Fibroblast of the conjunctiva (primary cell): Measurements from ENCODE around the gene ZNF674.
"Not testable (repeated sequence)": the region's sequence is repeated elsewhere in the genome, so short reads cannot be mapped to it uniquely, and the experiment has no call there.

Experiments
- DNase-seq: peaks from one replicate; pipeline ENCODE4 v3.0.0-alpha.2; 2010; ENCODE audit warnings: low read depth

Gene ZNF674

DNA sequence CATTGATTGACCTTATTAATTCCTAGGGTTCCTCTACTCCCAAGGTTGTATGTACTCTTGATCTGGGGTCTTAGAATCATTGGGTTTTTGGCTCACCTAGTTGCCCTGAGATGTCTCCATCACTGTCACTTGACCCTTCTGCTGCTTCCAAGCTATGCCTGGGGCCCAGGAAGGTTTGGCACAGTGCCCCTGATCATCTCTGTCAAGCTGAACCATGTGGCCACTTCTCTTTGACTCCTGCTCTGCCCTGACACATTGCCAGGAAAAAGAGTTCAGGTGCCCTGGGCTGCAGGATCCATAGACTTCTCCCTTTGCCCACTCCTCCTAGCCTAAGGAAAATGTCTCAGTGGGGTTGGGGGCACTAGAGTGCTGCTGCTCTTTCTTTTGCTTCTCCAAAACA, 24.4 kb upstream of the ZNF674 start:
- no peak for DNase-seq

DNA sequence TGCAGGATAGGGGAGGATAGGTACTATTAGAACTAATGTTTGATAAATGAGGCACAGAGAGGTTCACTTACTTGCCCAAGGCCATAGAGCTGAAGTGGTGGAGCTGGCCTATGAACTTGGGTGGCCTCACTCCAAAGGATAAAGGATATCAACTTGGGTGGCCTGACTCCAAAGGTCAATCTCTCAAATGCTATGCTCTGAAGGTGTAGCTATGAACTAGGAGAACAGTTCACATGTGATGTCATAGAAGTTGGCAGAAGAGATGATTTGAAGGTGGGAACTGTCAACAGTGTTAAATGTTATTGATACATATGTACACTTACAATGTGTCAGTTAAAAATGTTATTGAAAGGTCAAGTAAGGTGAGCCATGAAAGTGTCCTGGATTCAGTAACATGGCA, 22.2 kb upstream of the ZNF674 start:
- DNase-seq: no peak

GRCh38 chrX:46561824-46562657, 16.8 kb upstream of the ZNF674 start:
- DNase-seq: no peak

- no peak for DNase-seq
These were observed 13.8 kb upstream of the ZNF674 start for GRCh38 chrX:46559062-46559461.

GRCh38 chrX:46554942-46555341, 9.7 kb upstream of the ZNF674 start:
- no peak for DNase-seq

- DNase-seq: no peak
These were observed 8.7 kb upstream of the ZNF674 start for GRCh38 chrX:46553935-46554334.

DNA sequence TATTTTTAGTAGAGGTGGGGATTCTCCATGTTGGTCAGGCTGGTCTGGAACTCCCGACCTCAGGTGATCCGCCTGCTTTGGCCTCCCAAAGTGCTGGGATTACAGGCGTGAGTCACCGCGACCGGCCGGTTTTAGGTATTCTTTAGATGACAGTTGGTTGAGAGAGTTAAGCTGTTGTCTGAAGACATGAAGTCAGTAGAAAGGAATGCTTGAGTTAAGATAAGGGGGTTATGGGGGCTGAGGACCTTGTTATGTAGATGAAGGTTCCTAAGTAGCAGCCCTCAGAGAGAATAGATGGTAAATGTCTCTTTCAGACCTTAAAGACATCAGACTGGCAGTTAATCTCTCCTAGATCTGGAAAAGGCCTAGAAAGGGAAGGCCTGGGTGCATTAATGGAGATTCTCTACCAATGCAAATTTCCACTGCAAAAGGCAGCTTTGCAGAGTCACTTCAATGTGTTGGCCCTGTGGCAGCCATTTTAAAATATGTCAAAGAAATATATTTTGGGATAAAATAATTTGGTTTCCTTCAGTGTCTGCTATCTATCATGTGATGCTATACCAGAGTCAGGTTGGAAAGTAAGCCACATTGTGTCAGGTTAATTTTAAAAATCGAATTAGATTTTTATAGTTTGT, 6.4 kb upstream of the ZNF674 start:
- DNase-seq: no peak

DNA sequence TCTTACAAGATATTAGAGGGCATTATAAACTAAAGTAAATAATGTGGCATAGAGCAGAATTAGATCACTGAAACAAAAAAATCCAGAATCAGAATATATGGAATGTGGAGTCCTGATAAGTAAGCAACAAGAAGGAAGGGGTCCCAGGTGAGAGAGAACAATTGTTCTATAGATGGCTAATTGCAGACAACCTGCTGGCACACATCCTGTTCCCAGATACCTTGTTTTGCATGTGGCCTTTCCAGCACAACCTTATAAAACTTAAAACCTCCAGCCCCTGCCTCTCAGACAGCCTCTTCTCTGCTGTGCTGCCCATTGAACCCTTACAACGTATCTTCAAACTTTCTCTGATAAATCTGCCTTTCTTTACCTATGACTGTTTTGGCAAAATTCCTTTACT, 4.7 kb upstream of the ZNF674 start:
- no peak for DNase-seq

GRCh38 chrX:46547857-46548256, 2.6 kb upstream of the ZNF674 start:
- peak; percentile 17 for DNase-seq

GRCh38 chrX:46544527-46544926, 694 bp downstream of the ZNF674 start:
- not testable (repeated sequence) for DNase-seq

DNA sequence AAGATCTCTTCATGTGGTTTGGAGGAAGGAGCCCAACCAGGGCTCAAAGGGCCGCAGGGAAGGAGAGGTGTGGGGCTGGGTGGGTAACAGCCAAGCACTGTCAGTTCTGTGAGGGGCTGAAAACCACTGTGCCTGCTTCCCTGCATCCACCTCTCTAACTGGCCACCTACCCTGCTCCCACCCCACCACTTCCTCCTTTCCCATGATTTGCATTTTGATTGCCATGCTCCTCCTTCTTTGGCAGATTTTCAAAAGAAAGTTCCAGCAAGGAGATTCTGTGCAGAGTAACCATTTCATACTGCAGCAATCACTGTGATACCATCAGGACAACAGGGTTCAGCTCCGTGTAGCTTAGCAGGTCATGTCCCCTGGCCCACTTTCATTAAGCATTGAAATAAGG, 1.8 kb downstream of the ZNF674 start:
- DNase-seq: no peak

- DNase-seq: no peak
These were observed 13.8 kb downstream of the ZNF674 start for GRCh38 chrX:46531442-46531841.

DNA sequence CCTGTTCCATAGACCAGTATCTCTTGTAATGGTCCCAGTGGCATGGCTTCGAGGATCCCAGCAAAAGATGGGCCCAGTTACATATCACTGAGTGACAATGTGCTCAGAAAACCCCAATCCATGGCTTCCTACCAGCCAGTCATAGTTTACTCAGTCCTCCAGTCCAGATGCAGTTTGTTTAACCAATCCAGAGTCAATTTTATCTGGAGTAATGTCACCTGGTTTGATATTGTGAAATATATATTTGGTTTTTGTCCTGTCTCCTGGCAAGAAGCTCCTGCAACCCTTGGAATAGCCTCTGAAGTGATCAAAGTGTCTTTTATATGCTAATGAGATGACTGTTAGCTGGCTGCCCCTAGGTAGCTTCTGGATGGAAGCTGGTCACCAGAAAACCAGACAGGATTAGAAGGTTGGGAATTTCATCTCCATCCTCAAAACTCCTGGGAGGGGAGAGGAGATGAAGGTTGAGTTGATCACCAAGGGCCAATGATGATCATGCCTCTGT, 14.8 kb downstream of the ZNF674 start:
- not testable (repeated sequence) for DNase-seq

DNA sequence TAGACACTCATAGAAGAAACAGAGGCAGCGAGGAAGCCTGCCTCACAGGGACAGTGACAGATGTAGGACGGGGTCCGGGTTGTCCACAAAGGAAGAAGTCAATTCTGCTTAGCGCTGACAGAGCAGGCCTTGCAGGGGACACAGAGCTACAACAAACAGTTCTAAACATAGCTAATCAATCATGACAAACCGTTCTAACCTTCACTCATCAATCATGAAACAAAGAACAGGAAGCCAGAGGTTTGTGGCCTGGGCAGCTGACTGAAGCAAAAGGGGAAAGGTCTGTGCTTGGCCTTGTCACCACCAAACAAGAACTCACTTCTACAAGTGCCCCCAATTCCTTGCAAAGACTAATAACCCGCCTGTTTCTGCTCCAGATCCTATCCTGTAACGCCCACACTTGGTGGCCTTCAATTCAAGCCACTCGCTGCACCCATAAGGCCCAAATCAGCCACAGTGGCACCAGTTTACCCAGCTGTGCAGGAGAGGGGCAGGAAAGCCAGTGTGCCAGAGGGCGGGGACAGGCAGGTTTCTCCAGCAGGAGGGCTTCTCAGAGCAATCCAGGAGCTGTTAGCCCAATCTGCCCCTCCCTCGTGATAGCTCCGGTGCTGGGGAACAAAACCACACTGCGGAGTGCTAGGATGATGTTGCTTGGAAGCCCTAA, 15.3 kb downstream of the ZNF674 start:
- DNase-seq: not testable (repeated sequence)

DNA sequence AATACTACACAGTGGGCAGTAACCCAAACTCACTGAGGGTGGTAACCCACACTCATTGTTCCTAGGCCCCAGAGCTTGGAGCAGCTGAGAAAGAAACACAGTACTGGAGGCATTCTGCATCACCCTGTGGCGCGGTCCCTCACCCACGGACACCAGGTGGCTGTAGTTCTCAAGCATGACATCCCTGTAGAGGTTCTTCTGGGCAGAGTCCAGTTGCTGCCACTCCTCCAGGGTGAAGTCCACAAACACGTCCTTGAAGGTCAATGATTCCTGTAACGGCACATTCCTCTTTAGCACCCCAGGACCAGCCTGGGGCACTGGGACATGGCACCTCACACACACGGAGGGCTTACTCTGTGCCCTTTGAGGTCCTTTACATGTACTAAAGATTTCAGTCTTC, 16.6 kb downstream of the ZNF674 start:
- not testable (repeated sequence) for DNase-seq

- no peak for DNase-seq
These were observed 39.1 kb downstream of the ZNF674 start for GRCh38 chrX:46506076-46506475.

- DNase-seq: no peak
These were observed 42.4 kb downstream of the ZNF674 start for GRCh38 chrX:46502848-46503247.

DNA sequence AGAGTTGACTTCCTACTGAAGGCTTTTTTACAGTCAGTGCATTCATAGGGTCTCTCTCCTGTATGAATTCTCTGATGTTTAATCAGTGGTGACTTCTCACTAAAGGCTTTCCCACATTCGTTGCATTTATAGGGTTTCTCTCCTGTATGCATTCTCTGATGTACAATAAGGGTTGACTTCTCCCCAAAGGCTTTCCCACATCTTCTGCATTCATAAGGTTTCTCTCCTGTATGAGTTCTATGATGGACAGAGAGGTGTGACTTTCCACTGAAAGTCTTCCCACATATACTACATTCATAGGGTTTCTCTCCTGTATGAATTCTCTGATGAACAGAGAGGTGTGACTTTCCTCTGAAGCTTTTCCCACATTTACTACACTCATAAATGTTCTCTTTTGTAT, 45.2 kb downstream of the ZNF674 start:
- no peak for DNase-seq

- no peak for DNase-seq
These were observed 56.5 kb downstream of the ZNF674 start for GRCh38 chrX:46488712-46489111.

GRCh38 chrX:46485897-46486296, 59.3 kb downstream of the ZNF674 start:
- no peak for DNase-seq

DNA sequence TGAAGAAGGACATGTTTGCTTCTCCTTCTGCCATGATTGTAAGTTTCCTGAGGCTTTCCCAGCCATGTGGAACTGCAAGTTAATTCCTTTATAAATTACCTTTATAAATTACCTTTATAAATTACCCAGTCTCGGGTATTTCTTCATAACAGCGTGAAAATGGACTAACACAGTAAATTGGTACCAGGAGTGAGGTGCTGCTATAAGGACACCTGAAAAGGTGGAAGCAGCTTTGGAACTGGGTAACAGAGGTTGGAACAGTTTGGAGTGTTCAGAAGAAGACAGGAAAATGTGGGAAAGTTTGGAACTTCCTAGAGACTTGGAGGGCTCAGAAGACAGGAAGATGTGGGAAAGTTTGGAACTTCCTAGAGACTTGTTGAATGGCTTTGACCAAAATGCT, 66.6 kb downstream of the ZNF674 start:
- DNase-seq: not testable (repeated sequence)

DNA sequence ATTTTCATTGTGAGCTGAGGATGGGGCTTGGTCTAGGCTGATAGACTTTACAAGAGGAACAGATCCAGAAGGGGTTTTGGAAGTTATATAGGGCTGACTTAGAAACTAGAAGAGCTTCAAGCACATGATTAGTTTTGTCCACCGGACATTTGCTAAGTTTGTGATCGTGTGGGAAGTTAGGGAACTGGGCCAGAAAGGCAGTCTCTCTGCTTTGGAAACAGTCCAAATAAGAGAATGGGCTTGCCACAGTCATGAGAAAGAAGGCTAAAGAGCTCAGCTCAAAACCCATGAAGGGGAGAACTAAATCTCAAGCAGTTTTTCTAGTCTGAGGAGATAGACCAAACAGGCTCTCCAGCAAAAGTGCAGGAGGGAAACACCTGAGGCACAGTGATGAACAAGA, 67.8 kb downstream of the ZNF674 start:
- no peak for DNase-seq

DNA sequence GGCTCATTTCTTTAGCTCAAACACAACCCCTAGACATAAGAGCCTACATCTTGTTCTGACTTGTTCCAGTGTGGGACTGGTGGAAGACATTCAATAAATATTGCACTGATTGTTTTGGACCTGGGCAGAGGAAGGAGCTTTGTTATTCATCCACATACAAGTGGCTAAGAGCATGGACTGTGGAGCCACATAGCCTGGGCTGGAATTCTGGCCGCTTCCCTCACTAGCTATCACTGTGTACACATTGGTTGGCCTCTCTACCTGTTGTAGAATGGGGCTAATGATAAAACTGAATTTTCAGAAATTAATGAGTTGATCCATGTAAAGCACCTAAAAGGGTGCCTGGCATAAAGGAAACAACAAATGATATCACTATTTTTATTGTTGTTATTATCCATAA, 80.0 kb downstream of the ZNF674 start:
- no peak for DNase-seq
